GM19240 (cell line): ENCODE measurements around the gene FAM111A.
"Not testable (repeated sequence)": the region's sequence is repeated elsewhere in the genome, so short reads cannot be mapped to it uniquely, and the experiment has no call there.

Experiments used
- DNase-seq: peaks from one replicate; pipeline ENCODE4 v3.0.0; 2011; ENCODE audit warnings: low spot score; ENCODE audit not compliant: insufficient read length

The FAM111A gene

GRCh38 chr11:59142530-59143507, at the start of gene FAM111A:
Gene FAM111A, plus strand, starts transcription at chr11:59142856. Its CDS starts 6,017 bp downstream, at chr11:59148873.
- peak; percentile 44 for DNase-seq

GRCh38 chr11:59093576-59093975, 49.1 kb upstream of the FAM111A start:
- not testable (repeated sequence) for DNase-seq

- DNase-seq, result not testable (repeated sequence)
Observed at GRCh38 chr11:59095225-59095624, 47.4 kb upstream of the FAM111A start.

- not testable (repeated sequence) for DNase-seq
Observed at GRCh38 chr11:59095972-59096575, 46.6 kb upstream of the FAM111A start.

- DNase-seq, result no peak
Observed at GRCh38 chr11:59097113-59097708, 45.4 kb upstream of the FAM111A start.

GRCh38 chr11:59097938-59098337, 44.7 kb upstream of the FAM111A start:
- DNase-seq, result not testable (repeated sequence)

GRCh38 chr11:59102259-59102765, 40.3 kb upstream of the FAM111A start:
- DNase-seq, result peak; percentile 44

- DNase-seq, result peak; percentile 53
Observed at GRCh38 chr11:59106363-59107336, 36.0 kb upstream of the FAM111A start, which contains the start of gene FAM111B. Gene FAM111B, plus strand, starts transcription at chr11:59107237. Its CDS starts 2,389 bp downstream, at chr11:59109626.

- not testable (repeated sequence) for DNase-seq
Observed at GRCh38 chr11:59107721-59108120, 34.9 kb upstream of the FAM111A start.

- DNase-seq, result no peak
Observed at GRCh38 chr11:59112494-59112893, 30.2 kb upstream of the FAM111A start.

GRCh38 chr11:59114344-59114743, 28.3 kb upstream of the FAM111A start:
- DNase-seq, result no peak

GRCh38 chr11:59115553-59115952, 27.1 kb upstream of the FAM111A start:
- DNase-seq, result no peak

GRCh38 chr11:59117774-59118173, 24.9 kb upstream of the FAM111A start:
- no peak for DNase-seq

- DNase-seq, result no peak
Observed at GRCh38 chr11:59119826-59120225, 22.8 kb upstream of the FAM111A start.

GRCh38 chr11:59135648-59136461, 6.8 kb upstream of the FAM111A start:
- DNase-seq, result peak; percentile 53

GRCh38 chr11:59136551-59136950, 6.1 kb upstream of the FAM111A start:
- not testable (repeated sequence) for DNase-seq

GRCh38 chr11:59137190-59137589, 5.5 kb upstream of the FAM111A start:
- no peak for DNase-seq

- no peak for DNase-seq
Observed at GRCh38 chr11:59138643-59139042, 4.0 kb upstream of the FAM111A start.

- DNase-seq, result no peak
Observed at GRCh38 chr11:59141191-59141590, 1.5 kb upstream of the FAM111A start.
